Measurements from ENCODE around the gene FYCO1. TPM values are rescaled to one million over a fixed set of nuclear protein-coding genes. Genes with fewer than 3 reads are reported as not detected.

Gene FYCO1
- total RNA-seq, 1 donor from 2014 or later: 121 TPM

- H3K4me1 ChIP-seq: peaks cover 23% of the 10 kb centered on the region
- no peak for DNase-seq
- H3K9me3 ChIP-seq (replicated peaks): no peaks in the 10 kb centered on the region
- H3K27ac ChIP-seq (replicated peaks): no peak overlapping the region
- H3K27me3 ChIP-seq (ENCODE audit: low read depth): no peaks in the 10 kb centered on the region
- H3K4me3 ChIP-seq: no peak overlapping the region
- no peak for TF ChIP-seq CTCF (IDR thresholded peaks at IDR 0.05; ENCODE audit: borderline replicate concordance)
- peaks cover 47% of the 10 kb centered on the region for H3K36me3 ChIP-seq
- intact Hi-C loops (cut with micrococcal nuclease): no loop called here
Measured at GRCh38 chr3:45917146-45917898, 78.3 kb downstream of the FYCO1 start.

GRCh38 chr3:45915518-45916231 lies 79.9 kb downstream of the FYCO1 start:
- H3K27me3 ChIP-seq (ENCODE audit: low read depth): no peaks in the 10 kb centered on the region
- TF ChIP-seq CTCF (IDR thresholded peaks at IDR 0.05; ENCODE audit: borderline replicate concordance): no peak
- DNase-seq: no peak
- intact Hi-C loops (cut with micrococcal nuclease): no loop called here
- no peak overlapping the region for H3K27ac ChIP-seq (replicated peaks)
- no peak overlapping the region for H3K4me3 ChIP-seq
- H3K9me3 ChIP-seq (replicated peaks): no peaks in the 10 kb centered on the region
- peaks cover 23% of the 10 kb centered on the region for H3K4me1 ChIP-seq
- H3K36me3 ChIP-seq: peaks cover 36% of the 10 kb centered on the region

GRCh38 chr3:45915059-45915439 lies 80.6 kb downstream of the FYCO1 start:
- Histone ChIP-seq H3K27ac (replicated peaks) (no peak overlapping the region), H3K4me1 (peaks cover 23% of the 10 kb centered on the region), H3K9me3 (replicated peaks) (no peaks in the 10 kb centered on the region), H3K36me3 (peaks cover 32% of the 10 kb centered on the region), H3K27me3 (ENCODE audit: low read depth) (no peaks in the 10 kb centered on the region), H3K4me3 (no peak overlapping the region)
- DNase-seq: no peak
- TF ChIP-seq CTCF (IDR thresholded peaks at IDR 0.05; ENCODE audit: borderline replicate concordance): no peak
- intact Hi-C loops (cut with micrococcal nuclease): no loop called here

GRCh38 chr3:45914362-45915058 lies 81.1 kb downstream of the FYCO1 start:
- Histone ChIP-seq H3K9me3 (replicated peaks) (no peaks in the 10 kb centered on the region), H3K36me3 (peaks cover 29% of the 10 kb centered on the region), H3K4me3 (no peak overlapping the region), H3K27ac (replicated peaks) (no peak overlapping the region), H3K27me3 (ENCODE audit: low read depth) (no peaks in the 10 kb centered on the region), H3K4me1 (peaks cover 21% of the 10 kb centered on the region)
- no peak for DNase-seq
- intact Hi-C loops (cut with micrococcal nuclease): no loop called here
- TF ChIP-seq CTCF (IDR thresholded peaks at IDR 0.05; ENCODE audit: borderline replicate concordance): no peak

DNA sequence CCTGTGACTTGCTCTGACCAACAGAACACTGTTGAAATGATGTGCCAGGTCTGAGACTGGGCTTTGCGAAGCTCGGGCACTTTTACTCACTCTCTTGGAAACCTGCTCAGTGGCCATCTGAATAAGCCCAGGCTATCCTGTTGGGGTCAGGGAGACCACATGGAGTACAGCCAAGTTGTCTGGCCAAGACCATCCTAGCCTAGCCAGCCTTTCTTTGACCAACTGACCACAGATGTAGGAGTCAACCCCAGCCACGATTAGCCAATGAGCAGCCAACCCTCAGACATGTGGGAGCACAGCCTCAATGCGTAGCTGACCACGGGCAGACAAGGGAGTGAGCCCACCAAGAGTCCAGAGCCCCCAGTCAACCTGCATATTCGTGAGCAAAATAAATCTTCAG lies 83.2 kb downstream of the FYCO1 start:
- Histone ChIP-seq H3K4me3 (no peak overlapping the region), H3K36me3 (peaks cover 11% of the 10 kb centered on the region), H3K27ac (replicated peaks) (no peak overlapping the region), H3K9me3 (replicated peaks) (no peaks in the 10 kb centered on the region), H3K4me1 (peaks cover 16% of the 10 kb centered on the region), H3K27me3 (ENCODE audit: low read depth) (no peaks in the 10 kb centered on the region)
- intact Hi-C loops (cut with micrococcal nuclease): no loop called here
- no peak for DNase-seq
- TF ChIP-seq CTCF (IDR thresholded peaks at IDR 0.05; ENCODE audit: borderline replicate concordance): no peak

Measured in left ventricle myocardium inferior (tissue), 1 donor.